Measurements from ENCODE around the gene GDF3. TPM values are rescaled to one million over a fixed set of nuclear protein-coding genes. Genes with fewer than 3 reads are reported as not detected.

The GDF3 gene
- total RNA-seq, 1 experiment from 2014 or later: not detected

- H3K4me1 ChIP-seq (replicated peaks; ENCODE audit: insufficient read depth): no peaks in the 10 kb centered on the region
- H3F3A ChIP-seq (ENCODE audit: insufficient read depth, low read depth): no peaks in the 10 kb centered on the region
- H3K9me3 ChIP-seq (ENCODE audit: insufficient read depth, low read depth): no peaks in the 10 kb centered on the region
- no peak overlapping the region for H3K4me3 ChIP-seq
- no peaks in the 10 kb centered on the region for H3K27me3 ChIP-seq (ENCODE audit: insufficient read depth, low read depth)
- H4K20me1 ChIP-seq (ENCODE audit: insufficient read depth): no peaks in the 10 kb centered on the region
- no TSS peak for BruUV-seq (replicated peaks)
- CTCF ChIA-PET: no interaction called here
- no peak overlapping the region for H3K4me2 ChIP-seq
- H3K36me3 ChIP-seq (ENCODE audit: low read depth): no peaks in the 10 kb centered on the region
- no peak overlapping the region for H2AFZ ChIP-seq
- H3K27ac ChIP-seq: no peak overlapping the region
- no peaks in the 10 kb centered on the region for H3K79me2 ChIP-seq (ENCODE audit: low read depth)
- DNase-seq: no peak
- intact Hi-C loops (cut with micrococcal nuclease; ENCODE audit: unreplicated experiment): no loop called here
- POLR2A ChIA-PET (ENCODE audit: unreplicated experiment): no interaction called here
- no peaks in the 10 kb centered on the region for H3K9me2 ChIP-seq (ENCODE audit: insufficient read depth)
- TF ChIP-seq EZH2 (IDR thresholded peaks at IDR 0.05; ENCODE audit: low read depth): no peak
- TF ChIP-seq CTCF (conservative IDR thresholded peaks at IDR 0.05): no peak
These were observed 34.2 kb upstream of the GDF3 start for GRCh38 chr12:7729746-7730145.

- Histone ChIP-seq H3K36me3 (ENCODE audit: low read depth) (no peaks in the 10 kb centered on the region), H3K4me3 (no peak overlapping the region), H3K4me1 (replicated peaks; ENCODE audit: insufficient read depth) (no peaks in the 10 kb centered on the region), H4K20me1 (ENCODE audit: insufficient read depth) (no peaks in the 10 kb centered on the region), H3F3A (ENCODE audit: insufficient read depth, low read depth) (no peaks in the 10 kb centered on the region), H3K79me2 (ENCODE audit: low read depth) (no peaks in the 10 kb centered on the region), H3K27ac (no peak overlapping the region), H2AFZ (no peak overlapping the region), H3K4me2 (no peak overlapping the region), H3K9me2 (ENCODE audit: insufficient read depth) (no peaks in the 10 kb centered on the region), H3K27me3 (ENCODE audit: insufficient read depth, low read depth) (no peaks in the 10 kb centered on the region), H3K9me3 (ENCODE audit: insufficient read depth, low read depth) (no peaks in the 10 kb centered on the region)
- ChIA-PET CTCF (no interaction called here), POLR2A (ENCODE audit: unreplicated experiment) (no interaction called here)
- no peak for DNase-seq
- no peak for TF ChIP-seq CTCF (conservative IDR thresholded peaks at IDR 0.05)
- no peak for TF ChIP-seq EZH2 (IDR thresholded peaks at IDR 0.05; ENCODE audit: low read depth)
- BruUV-seq (replicated peaks): no TSS peak
- intact Hi-C loops (cut with micrococcal nuclease; ENCODE audit: unreplicated experiment): no loop called here
These were observed 28.4 kb upstream of the GDF3 start for GRCh38 chr12:7723926-7724325.

DNA sequence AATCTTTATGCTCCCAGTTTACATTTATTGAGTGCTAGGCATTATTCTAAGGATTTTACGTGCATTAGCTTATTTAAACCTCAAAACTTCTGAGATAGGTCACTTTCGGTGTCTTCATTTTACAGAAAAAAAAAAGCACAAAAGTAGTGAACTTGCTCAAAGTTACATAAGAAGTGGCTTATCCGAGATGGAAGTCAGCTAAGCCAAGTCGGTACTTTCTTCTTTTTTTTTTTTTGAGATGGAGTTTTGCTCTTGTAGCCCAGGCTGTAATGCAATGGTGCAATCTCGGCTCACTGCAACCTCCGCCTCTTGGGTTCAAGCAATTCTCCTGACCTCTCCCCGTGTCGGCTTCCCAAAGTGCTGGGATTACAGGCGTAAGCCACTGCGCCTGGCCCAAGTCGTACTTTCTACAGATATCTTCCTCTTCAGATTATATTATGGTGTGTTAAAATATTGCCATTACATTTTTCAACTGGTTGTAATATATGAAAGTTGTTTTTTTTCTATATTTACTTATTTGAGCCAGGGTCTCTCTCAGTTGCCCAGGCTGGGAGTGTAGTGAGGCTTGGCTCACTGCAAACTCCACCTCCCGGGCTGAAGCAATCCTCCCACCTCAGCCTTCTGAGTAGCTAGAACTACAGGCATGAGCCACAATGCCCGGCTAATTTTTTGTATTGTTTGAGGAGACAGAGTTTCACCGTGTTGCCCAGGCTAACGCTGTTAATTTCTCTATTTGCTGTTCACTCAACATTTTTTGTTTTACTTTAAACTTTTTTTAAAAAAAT is 24.6 kb upstream of the GDF3 start:
- CTCF ChIA-PET: no interaction called here
- no peak for DNase-seq
- Histone ChIP-seq H3F3A (ENCODE audit: insufficient read depth, low read depth) (no peaks in the 10 kb centered on the region), H3K4me3 (no peak overlapping the region), H4K20me1 (ENCODE audit: insufficient read depth) (no peaks in the 10 kb centered on the region), H3K4me2 (no peak overlapping the region), H3K27ac (no peak overlapping the region), H3K4me1 (replicated peaks; ENCODE audit: insufficient read depth) (no peaks in the 10 kb centered on the region), H3K27me3 (ENCODE audit: insufficient read depth, low read depth) (no peaks in the 10 kb centered on the region), H3K79me2 (ENCODE audit: low read depth) (no peaks in the 10 kb centered on the region), H2AFZ (no peak overlapping the region), H3K9me3 (ENCODE audit: insufficient read depth, low read depth) (no peaks in the 10 kb centered on the region), H3K9me2 (ENCODE audit: insufficient read depth) (no peaks in the 10 kb centered on the region), H3K36me3 (ENCODE audit: low read depth) (no peaks in the 10 kb centered on the region)
- no peak for TF ChIP-seq CTCF (conservative IDR thresholded peaks at IDR 0.05)
- no peak for TF ChIP-seq EZH2 (IDR thresholded peaks at IDR 0.05; ENCODE audit: low read depth)
- no TSS peak for BruUV-seq (replicated peaks)
- intact Hi-C loops (cut with micrococcal nuclease; ENCODE audit: unreplicated experiment): no loop called here
- POLR2A ChIA-PET (ENCODE audit: unreplicated experiment): no interaction called here

Data from PC-9 (cell line).